ENCODE measurements around the gene WDR6.

WDR6 gene

GRCh38 chr3:49026536-49026935 is 19.3 kb downstream of the WDR6 start:
- peaks cover 37 to 57% of the 10 kb centered on the region in 2 donors for H3K36me3 ChIP-seq (ENCODE audit: control insufficient read depth in 2 of 2, insufficient read depth in 2 of 2, low read length in 2 of 2)
- no peak overlapping the region for H3K9ac ChIP-seq (ENCODE audit: low read depth in 1 of 2, low read length in 2 of 2)
- no peak overlapping the region for H3K4me3 ChIP-seq (ENCODE audit: low read length in 2 of 2)
- H3K27me3 ChIP-seq (ENCODE audit: control insufficient read depth in 2 of 2, insufficient read depth in 2 of 2, low read length in 2 of 2): no peaks in the 10 kb centered on the region
- no peaks in the 10 kb centered on the region for H3K9me3 ChIP-seq (ENCODE audit: control insufficient read depth in 2 of 2, low read length in 2 of 2)
- H3K27ac ChIP-seq (ENCODE audit: low read depth in 2 of 2, low read length in 2 of 2): no peak overlapping the region
- peaks cover 19 to 28% of the 10 kb centered on the region in 2 donors for H3K4me1 ChIP-seq (ENCODE audit: control insufficient read depth in 2 of 2, insufficient read depth in 2 of 2, low read length in 2 of 2)

- Histone ChIP-seq H3K27me3 (ENCODE audit: control insufficient read depth in 2 of 2, insufficient read depth in 2 of 2, low read length in 2 of 2) (no peaks in the 10 kb centered on the region), H3K9ac (ENCODE audit: low read depth in 1 of 2, low read length in 2 of 2) (no peak overlapping the region), H3K4me3 (ENCODE audit: low read length in 2 of 2) (no peak overlapping the region), H3K4me1 (ENCODE audit: control insufficient read depth in 2 of 2, insufficient read depth in 2 of 2, low read length in 2 of 2) (peaks cover 17 to 27% of the 10 kb centered on the region in 2 donors), H3K27ac (ENCODE audit: low read depth in 2 of 2, low read length in 2 of 2) (no peak overlapping the region), H3K36me3 (ENCODE audit: control insufficient read depth in 2 of 2, insufficient read depth in 2 of 2, low read length in 2 of 2) (peaks cover 48 to 68% of the 10 kb centered on the region in 2 donors), H3K9me3 (ENCODE audit: control insufficient read depth in 2 of 2, low read length in 2 of 2) (no peaks in the 10 kb centered on the region)
Measured at GRCh38 chr3:49027634-49028033, 20.4 kb downstream of the WDR6 start.

GRCh38 chr3:49028298-49028672 is 21.1 kb downstream of the WDR6 start:
- Histone ChIP-seq H3K4me1 (ENCODE audit: control insufficient read depth in 2 of 2, insufficient read depth in 2 of 2, low read length in 2 of 2) (peaks cover 11 to 20% of the 10 kb centered on the region in 2 donors), H3K9me3 (ENCODE audit: control insufficient read depth in 2 of 2, low read length in 2 of 2) (no peaks in the 10 kb centered on the region), H3K9ac (ENCODE audit: low read depth in 1 of 2, low read length in 2 of 2) (peak overlapping the region; percentile 87 to 93), H3K27me3 (ENCODE audit: control insufficient read depth in 2 of 2, insufficient read depth in 2 of 2, low read length in 2 of 2) (no peaks in the 10 kb centered on the region), H3K27ac (ENCODE audit: low read depth in 2 of 2, low read length in 2 of 2) (peak overlapping the region in 1 of 2 donors; percentile 91), H3K4me3 (ENCODE audit: low read length in 2 of 2) (peak overlapping the region; percentile 62 to 79), H3K36me3 (ENCODE audit: control insufficient read depth in 2 of 2, insufficient read depth in 2 of 2, low read length in 2 of 2) (peaks cover 54 to 71% of the 10 kb centered on the region in 2 donors)

- Histone ChIP-seq H3K9ac (ENCODE audit: low read depth in 1 of 2, low read length in 2 of 2) (peak within 1 kb of the TSS; percentile 87 to 93), H3K4me1 (ENCODE audit: control insufficient read depth in 2 of 2, insufficient read depth in 2 of 2, low read length in 2 of 2) (peaks cover 11 to 19% of the 10 kb centered on the region in 2 donors), H3K27me3 (ENCODE audit: control insufficient read depth in 2 of 2, insufficient read depth in 2 of 2, low read length in 2 of 2) (no peaks in the 10 kb centered on the region), H3K36me3 (ENCODE audit: control insufficient read depth in 2 of 2, insufficient read depth in 2 of 2, low read length in 2 of 2) (peaks cover 54 to 72% of the 10 kb centered on the region in 2 donors), H3K27ac (ENCODE audit: low read depth in 2 of 2, low read length in 2 of 2) (peak within 1 kb of the TSS; percentile 67 to 91), H3K4me3 (ENCODE audit: low read length in 2 of 2) (peak within 1 kb of the TSS; percentile 62 to 79), H3K9me3 (ENCODE audit: control insufficient read depth in 2 of 2, low read length in 2 of 2) (no peaks in the 10 kb centered on the region)
Measured at GRCh38 chr3:49028673-49029562, 21.7 kb downstream of the WDR6 start, which contains the start of gene IMPDH2. Gene IMPDH2 (minus strand): TSS chr3:49029398. CDS start chr3:49029350, 48 bp downstream.

- Histone ChIP-seq H3K36me3 (ENCODE audit: control insufficient read depth in 2 of 2, insufficient read depth in 2 of 2, low read length in 2 of 2) (peaks cover 49 to 71% of the 10 kb centered on the region in 2 donors), H3K27me3 (ENCODE audit: control insufficient read depth in 2 of 2, insufficient read depth in 2 of 2, low read length in 2 of 2) (no peaks in the 10 kb centered on the region), H3K4me3 (ENCODE audit: low read length in 2 of 2) (peak overlapping the region in 1 of 2 donors; percentile 79), H3K4me1 (ENCODE audit: control insufficient read depth in 2 of 2, insufficient read depth in 2 of 2, low read length in 2 of 2) (peaks cover 11 to 19% of the 10 kb centered on the region in 2 donors), H3K9me3 (ENCODE audit: control insufficient read depth in 2 of 2, low read length in 2 of 2) (no peaks in the 10 kb centered on the region), H3K27ac (ENCODE audit: low read depth in 2 of 2, low read length in 2 of 2) (peak overlapping the region; percentile 67 to 91), H3K9ac (ENCODE audit: low read depth in 1 of 2, low read length in 2 of 2) (peak overlapping the region; percentile 72 to 87)
Measured at GRCh38 chr3:49029563-49029884, 22.3 kb downstream of the WDR6 start.

GRCh38 chr3:49030321-49030720 is 23.1 kb downstream of the WDR6 start:
- Histone ChIP-seq H3K36me3 (ENCODE audit: control insufficient read depth in 2 of 2, insufficient read depth in 2 of 2, low read length in 2 of 2) (peaks cover 43 to 68% of the 10 kb centered on the region in 2 donors), H3K4me3 (ENCODE audit: low read length in 2 of 2) (no peak overlapping the region), H3K27ac (ENCODE audit: low read depth in 2 of 2, low read length in 2 of 2) (no peak overlapping the region), H3K27me3 (ENCODE audit: control insufficient read depth in 2 of 2, insufficient read depth in 2 of 2, low read length in 2 of 2) (no peaks in the 10 kb centered on the region), H3K4me1 (ENCODE audit: control insufficient read depth in 2 of 2, insufficient read depth in 2 of 2, low read length in 2 of 2) (peaks cover 11 to 19% of the 10 kb centered on the region in 2 donors), H3K9me3 (ENCODE audit: control insufficient read depth in 2 of 2, low read length in 2 of 2) (no peaks in the 10 kb centered on the region), H3K9ac (ENCODE audit: low read depth in 1 of 2, low read length in 2 of 2) (no peak overlapping the region)

GRCh38 chr3:49032646-49033304 is 25.6 kb downstream of the WDR6 start:
- peaks cover 11 to 16% of the 10 kb centered on the region in 2 donors for H3K4me1 ChIP-seq (ENCODE audit: control insufficient read depth in 2 of 2, insufficient read depth in 2 of 2, low read length in 2 of 2)
- no peak overlapping the region for H3K27ac ChIP-seq (ENCODE audit: low read depth in 2 of 2, low read length in 2 of 2)
- no peak overlapping the region for H3K9ac ChIP-seq (ENCODE audit: low read depth in 1 of 2, low read length in 2 of 2)
- H3K4me3 ChIP-seq (ENCODE audit: low read length in 2 of 2): no peak overlapping the region
- H3K9me3 ChIP-seq (ENCODE audit: control insufficient read depth in 2 of 2, low read length in 2 of 2): no peaks in the 10 kb centered on the region
- peaks cover 34 to 52% of the 10 kb centered on the region in 2 donors for H3K36me3 ChIP-seq (ENCODE audit: control insufficient read depth in 2 of 2, insufficient read depth in 2 of 2, low read length in 2 of 2)
- no peaks in the 10 kb centered on the region for H3K27me3 ChIP-seq (ENCODE audit: control insufficient read depth in 2 of 2, insufficient read depth in 2 of 2, low read length in 2 of 2)

GRCh38 chr3:49034650-49035049 is 27.5 kb downstream of the WDR6 start:
- Histone ChIP-seq H3K4me1 (ENCODE audit: control insufficient read depth in 2 of 2, insufficient read depth in 2 of 2, low read length in 2 of 2) (peaks cover 0 to 1% of the 10 kb centered on the region in 2 donors), H3K27ac (ENCODE audit: low read depth in 2 of 2, low read length in 2 of 2) (no peak overlapping the region), H3K9me3 (ENCODE audit: control insufficient read depth in 2 of 2, low read length in 2 of 2) (no peaks in the 10 kb centered on the region), H3K36me3 (ENCODE audit: control insufficient read depth in 2 of 2, insufficient read depth in 2 of 2, low read length in 2 of 2) (peaks cover 34 to 52% of the 10 kb centered on the region in 2 donors), H3K9ac (ENCODE audit: low read depth in 1 of 2, low read length in 2 of 2) (no peak overlapping the region), H3K27me3 (ENCODE audit: control insufficient read depth in 2 of 2, insufficient read depth in 2 of 2, low read length in 2 of 2) (no peaks in the 10 kb centered on the region), H3K4me3 (ENCODE audit: low read length in 2 of 2) (no peak overlapping the region)

- Histone ChIP-seq H3K4me3 (ENCODE audit: low read length in 2 of 2) (no peak overlapping the region), H3K9me3 (ENCODE audit: control insufficient read depth in 2 of 2, low read length in 2 of 2) (no peaks in the 10 kb centered on the region), H3K9ac (ENCODE audit: low read depth in 1 of 2, low read length in 2 of 2) (no peak overlapping the region), H3K27me3 (ENCODE audit: control insufficient read depth in 2 of 2, insufficient read depth in 2 of 2, low read length in 2 of 2) (no peaks in the 10 kb centered on the region), H3K4me1 (ENCODE audit: control insufficient read depth in 2 of 2, insufficient read depth in 2 of 2, low read length in 2 of 2) (no peaks in the 10 kb centered on the region), H3K27ac (ENCODE audit: low read depth in 2 of 2, low read length in 2 of 2) (no peak overlapping the region), H3K36me3 (ENCODE audit: control insufficient read depth in 2 of 2, insufficient read depth in 2 of 2, low read length in 2 of 2) (peaks cover 36 to 50% of the 10 kb centered on the region in 2 donors)
Measured at GRCh38 chr3:49035281-49035680, 28.1 kb downstream of the WDR6 start.

GRCh38 chr3:49053543-49053942 is 46.4 kb downstream of the WDR6 start:
- no peak overlapping the region for H3K9ac ChIP-seq (ENCODE audit: low read depth in 1 of 2, low read length in 2 of 2)
- peaks cover 31 to 44% of the 10 kb centered on the region in 2 donors for H3K36me3 ChIP-seq (ENCODE audit: control insufficient read depth in 2 of 2, insufficient read depth in 2 of 2, low read length in 2 of 2)
- H3K27ac ChIP-seq (ENCODE audit: low read depth in 2 of 2, low read length in 2 of 2): no peak overlapping the region
- H3K4me3 ChIP-seq (ENCODE audit: low read length in 2 of 2): no peak overlapping the region
- no peaks in the 10 kb centered on the region for H3K4me1 ChIP-seq (ENCODE audit: control insufficient read depth in 2 of 2, insufficient read depth in 2 of 2, low read length in 2 of 2)
- no peaks in the 10 kb centered on the region for H3K9me3 ChIP-seq (ENCODE audit: control insufficient read depth in 2 of 2, low read length in 2 of 2)
- H3K27me3 ChIP-seq (ENCODE audit: control insufficient read depth in 2 of 2, insufficient read depth in 2 of 2, low read length in 2 of 2): no peaks in the 10 kb centered on the region
